Renal cortex interstitium (tissue), 11 donors: Measurements from ENCODE around the gene OR6S1. TPM values are rescaled to one million over a fixed set of nuclear protein-coding genes. Genes with fewer than 3 reads are reported as not detected.
A peak's percentile ranks its signal among the peaks of the same experiment; 100 is the strongest.
"Not testable (repeated sequence)": the region's sequence is repeated elsewhere in the genome, so short reads cannot be mapped to it uniquely, and the experiment has no call there.

Source experiments
- DNase-seq, 11 donors: peaks; one replicate each; pipeline ENCODE4 v3.0.0-alpha.2; 2013; ENCODE audit warnings: low read depth in 9 of 11, low spot score in 4 of 11; ENCODE audit errors: extremely low read depth in 1 of 11
- polyA plus RNA-seq, 3 donors: library from polyadenylated mRNA; unstranded; fragments of 120-200 nt; gene quantifications; one replicate each; pipeline ENCODE4 v1.2.1, GENCODE V29; 2013; ENCODE audit not compliant: insufficient read length in 3 of 3

Gene OR6S1
- polyA plus RNA-seq, 3 donors = not detected

GRCh38 chr14:20676072-20676471, 34.6 kb upstream of the OR6S1 start:
- no peak for DNase-seq

- DNase-seq = no peak
Observed at GRCh38 chr14:20675669-20676068, 34.2 kb upstream of the OR6S1 start.

DNA sequence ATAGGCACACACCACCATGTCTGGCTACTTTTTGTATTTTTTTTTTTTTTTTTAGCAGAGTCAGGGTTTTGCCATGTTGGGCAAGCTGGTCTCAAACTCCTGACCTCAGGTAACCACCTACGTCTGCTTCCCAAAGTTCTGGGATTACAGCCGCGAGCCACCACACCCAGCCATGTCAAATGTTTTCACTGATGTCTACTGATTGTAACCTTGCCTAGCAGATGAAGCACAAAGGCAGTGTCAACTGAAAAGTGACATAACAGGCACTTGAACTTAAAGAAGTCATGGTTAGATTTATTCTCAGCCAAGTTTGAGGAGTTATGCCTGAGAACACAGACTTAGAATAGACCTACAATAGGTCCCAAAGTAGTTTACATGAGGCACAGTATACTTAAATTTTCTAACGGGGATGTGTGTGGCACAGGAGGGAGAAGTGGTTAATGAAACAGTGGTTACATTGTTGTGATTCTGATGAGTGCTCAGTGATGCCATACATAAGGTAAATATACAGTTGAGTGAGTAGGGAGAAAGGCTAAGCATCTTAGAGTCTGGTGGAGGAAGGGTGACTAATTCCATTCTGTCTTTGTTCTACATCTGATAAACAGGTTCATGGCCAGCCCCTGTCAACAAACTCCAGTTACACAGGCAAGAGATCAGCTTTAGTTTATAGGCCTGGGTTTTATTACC, 30.2 kb upstream of the OR6S1 start:
- no peak for DNase-seq

DNA sequence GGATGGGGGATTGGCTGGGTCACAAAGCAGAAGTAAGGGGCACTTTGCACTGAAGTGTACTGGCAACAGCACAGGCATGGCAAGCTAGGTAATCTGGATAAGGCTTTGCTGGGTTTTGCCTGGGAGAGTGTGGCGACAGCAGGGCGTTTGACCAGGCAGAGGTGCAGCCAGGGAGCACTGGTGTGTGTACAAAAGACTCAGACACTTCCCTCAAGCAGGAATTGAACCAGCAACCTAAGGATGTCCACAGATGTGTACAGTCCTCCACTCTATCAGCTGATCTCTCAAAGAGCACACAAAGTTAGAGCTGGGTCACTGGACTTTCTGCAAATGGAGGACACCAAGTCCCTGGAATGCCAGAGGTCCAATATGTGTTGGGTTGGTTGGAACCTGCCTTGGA, 27.5 kb upstream of the OR6S1 start:
- DNase-seq = no peak

DNA sequence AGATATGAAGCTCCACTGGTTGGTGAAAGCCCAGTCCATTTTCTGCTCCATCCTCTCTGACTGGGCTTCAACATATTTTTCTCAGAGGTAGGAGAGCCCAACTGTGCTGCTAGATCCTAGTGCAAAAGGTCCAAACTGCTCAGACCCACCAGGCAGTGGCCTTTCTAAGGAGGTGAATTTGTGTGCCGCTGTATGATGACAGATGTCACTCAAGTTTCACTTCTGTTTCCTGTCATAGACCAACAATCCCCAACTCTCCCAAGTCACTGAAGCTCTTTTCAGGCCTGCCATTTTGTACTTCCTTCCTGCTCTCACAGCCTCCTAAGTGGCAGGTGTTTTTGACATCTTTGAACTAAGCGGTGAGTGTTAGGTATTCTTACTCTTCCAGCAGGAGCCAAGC, 26.5 kb upstream of the OR6S1 start:
- no peak for DNase-seq

DNA sequence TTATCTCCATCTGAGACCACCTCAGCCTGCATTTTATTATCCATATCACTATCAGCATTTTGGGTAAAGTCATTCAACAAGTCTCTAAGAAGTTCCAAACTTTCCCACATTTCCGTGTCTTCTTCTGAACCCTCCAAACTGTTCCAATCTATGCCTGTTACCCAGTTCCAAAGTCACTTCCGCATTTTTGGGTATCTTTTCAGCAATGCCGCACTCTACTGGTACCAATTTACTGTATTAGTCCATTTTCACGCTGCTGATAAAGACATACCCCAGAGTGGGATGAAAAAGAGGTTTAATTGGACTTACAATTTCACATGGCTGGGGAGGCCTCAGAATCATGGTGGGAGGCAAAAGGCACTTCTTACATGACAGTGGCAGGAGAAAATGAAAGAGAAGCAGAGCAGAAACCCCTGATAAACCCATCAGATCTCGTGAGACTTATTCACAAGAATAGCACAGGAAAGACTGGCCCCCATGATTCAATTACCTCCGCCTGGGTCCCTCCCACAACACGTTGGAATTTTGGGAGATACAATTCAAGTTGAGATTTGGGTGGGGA, 25.0 kb upstream of the OR6S1 start:
- not testable (repeated sequence) for DNase-seq

DNA sequence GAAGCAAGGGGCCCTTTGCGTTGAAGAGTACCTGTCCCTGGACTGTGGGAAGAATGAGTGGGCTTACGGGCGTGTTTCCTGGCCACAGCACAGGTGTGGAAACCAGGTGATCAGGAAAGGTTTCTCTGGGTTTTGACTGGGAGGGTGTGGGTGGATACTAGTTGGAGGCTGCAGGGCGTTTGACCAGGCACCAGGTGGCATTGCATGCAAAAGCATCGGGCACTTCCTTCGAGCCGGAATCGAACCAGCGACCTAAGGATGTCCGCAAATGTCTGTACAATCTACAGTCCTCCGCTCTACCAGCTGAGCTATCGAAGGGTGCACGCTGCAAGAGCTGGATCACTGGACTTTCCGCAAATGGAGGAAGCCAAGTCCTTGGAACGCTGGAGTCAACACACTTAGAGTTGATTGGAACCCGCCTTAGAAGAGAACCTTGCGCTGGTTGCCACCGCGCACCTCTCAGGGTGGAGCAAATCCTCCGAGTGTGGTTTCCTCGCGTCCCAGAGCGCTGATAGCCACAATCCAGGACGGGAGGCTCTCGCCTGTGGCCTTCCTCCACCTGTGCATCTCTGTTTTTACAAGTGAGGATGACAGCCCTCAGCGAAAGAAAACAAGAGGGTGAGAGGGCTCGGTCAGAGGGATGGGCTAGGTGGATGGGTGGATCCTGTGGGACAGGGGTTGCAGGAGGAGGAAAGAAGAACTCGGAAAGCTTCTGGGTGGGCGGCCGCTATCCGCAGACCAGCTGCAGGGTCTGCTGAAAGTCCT, 21.7 kb upstream of the OR6S1 start:
- peak in 5 of 11 donors; percentile 21 to 47 (median 31) for DNase-seq

GRCh38 chr14:20661197-20661596, 19.7 kb upstream of the OR6S1 start:
- DNase-seq = no peak

GRCh38 chr14:20659813-20660395, 18.4 kb upstream of the OR6S1 start:
- no peak for DNase-seq

DNA sequence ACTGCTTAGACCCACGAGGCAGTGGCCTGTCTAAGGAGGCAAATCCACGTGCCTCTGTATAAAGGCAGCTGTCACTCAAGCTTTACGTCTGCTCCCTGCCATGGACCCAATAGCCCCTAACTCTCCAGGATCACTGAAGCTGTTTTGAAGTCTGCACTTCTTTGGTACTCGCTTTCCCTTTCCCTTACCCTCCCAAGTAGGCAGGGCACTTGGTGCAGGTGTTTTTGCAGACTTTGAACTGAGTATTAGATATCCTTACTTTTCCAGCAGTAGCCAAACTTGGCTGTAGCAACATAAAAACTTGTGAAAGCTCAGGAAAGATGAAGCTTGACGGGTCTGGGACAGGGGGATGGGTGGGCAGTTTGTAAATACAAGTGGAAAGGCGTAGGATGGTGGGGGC, 17.8 kb upstream of the OR6S1 start:
- DNase-seq = no peak

DNA sequence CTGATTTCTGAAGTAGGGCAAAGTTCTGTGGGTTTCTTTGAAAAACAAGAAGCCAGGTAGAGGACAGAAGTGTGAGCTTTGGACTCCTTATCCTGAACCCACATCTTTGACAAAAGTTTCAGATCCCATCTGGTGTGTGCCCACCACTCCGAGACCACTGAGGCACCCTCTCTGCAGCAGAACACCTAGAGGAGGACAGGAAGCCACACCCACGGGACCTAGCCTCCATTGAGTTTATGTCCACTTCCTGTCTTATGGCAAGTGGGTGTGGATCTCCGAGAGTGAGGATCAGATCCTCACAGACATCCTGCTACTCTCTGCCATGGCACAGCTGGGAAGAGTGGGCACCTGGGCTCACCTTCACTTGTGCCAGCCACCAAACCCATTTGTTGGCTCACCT, 16.8 kb upstream of the OR6S1 start:
- no peak for DNase-seq

DNA sequence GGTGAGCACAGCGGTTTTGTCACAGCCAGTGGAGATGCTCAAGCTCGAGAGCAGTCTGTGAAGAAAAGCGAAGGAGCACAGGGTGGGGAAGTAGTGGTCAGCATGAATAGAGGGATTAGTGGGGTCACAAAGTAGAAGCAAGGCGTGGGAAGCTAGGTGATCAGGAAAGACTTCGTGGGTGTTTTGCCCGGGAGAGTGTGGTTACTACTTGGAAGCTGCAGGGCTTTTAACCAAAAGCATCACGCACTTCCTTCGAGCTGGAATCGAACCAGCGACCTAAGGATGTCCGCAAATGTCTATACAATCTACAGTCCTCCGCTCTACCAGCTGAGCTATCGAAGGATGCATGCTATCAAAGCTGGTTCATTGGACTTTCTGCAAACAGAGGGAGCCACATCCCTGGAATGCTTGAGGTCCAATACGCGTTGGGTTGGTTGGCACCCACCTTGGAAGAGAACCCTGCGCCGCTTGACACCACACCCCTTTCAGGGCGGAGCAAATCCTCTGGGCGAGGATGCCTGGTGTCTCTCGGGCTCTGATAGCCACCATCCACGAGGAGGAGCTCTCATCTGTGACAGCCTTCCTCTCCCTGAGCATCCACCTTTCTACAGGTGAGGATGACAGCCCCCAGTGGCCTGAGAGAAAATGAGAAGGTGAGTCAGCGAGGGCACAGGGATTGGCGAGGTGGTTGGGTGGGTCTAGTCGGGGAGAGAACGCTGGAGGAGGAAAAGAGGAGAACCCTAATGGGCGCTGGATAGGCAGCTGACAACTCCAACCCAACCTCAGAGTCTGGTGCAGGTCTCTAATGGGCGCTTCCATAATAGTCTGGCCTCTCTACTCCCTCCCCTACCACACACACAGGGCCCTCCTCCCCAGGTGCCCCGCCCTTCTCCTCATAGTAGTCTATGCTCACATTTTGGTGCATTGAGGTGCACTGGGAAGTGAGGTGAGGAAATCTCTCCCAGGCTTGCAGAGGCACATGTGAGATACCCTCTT, 16.0 kb upstream of the OR6S1 start:
- no peak for DNase-seq

DNA sequence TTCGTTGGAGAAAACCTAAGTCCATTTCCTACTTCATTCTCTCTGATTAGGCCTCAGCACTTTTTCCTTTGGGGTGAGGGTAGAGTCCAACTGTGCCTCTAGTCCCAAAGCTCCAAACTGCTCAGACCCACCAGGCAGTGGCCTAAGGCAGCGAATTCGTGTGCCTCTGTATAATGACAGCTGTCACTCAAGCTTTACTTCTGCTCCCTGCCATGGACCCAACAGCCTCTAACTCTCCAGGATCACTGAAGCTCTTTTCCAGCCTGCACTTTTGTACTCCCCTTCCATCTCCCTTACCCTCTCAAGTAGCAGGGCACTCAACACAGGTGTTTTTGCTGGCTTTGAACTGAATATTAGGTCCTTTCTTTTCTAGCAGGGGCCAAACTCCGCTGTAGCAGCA, 14.8 kb upstream of the OR6S1 start:
- no peak for DNase-seq

GRCh38 chr14:20655851-20656250, 14.4 kb upstream of the OR6S1 start:
- DNase-seq = no peak

DNA sequence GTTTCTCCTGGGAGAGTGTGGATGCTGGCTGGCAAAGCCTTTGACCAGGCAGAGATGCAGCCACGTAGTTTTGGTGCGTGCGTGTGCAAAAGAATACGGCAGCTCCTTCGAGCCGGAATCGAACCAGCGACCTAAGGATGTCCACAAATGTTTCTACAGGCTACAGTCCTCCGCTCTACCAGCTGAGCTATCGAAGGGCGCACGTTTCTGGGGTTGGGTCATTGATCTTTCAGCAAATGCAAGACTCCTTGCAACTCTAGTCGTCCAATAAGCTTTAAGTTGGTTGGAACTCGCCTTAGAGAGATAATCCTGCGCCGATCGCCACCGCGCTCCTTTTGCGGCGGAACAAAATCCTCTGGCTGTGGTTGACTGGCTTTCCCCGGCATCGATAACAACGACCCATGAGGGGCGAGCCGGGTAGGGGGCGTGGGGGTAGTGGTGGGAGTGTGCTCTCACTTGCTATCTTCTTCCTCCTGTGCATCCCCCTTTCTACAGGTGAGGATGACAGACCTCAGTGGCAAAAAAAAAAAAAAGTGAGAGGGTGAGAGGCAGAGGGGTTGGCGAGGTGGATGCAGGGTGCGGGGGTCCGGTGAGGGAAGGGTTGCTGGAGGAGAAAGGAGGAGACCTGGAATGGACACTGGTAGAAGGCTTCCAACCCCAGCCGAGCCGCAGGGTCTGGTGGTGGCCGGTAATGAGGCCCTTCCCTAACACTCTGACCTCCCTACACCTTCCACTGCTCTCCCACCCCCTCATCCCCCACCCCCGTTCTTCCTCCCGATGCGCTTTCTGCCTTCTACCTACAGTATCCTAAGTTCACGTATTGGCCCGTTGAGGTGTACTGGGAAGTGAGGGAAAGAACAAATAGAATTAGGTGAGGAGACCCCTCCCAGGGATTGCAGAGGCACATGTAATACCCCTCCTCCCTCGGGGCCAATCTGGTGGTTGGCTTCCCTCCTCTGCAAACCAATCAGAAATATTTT, 11.8 kb upstream of the OR6S1 start:
- no peak for DNase-seq

GRCh38 chr14:20645481-20645880, 4.0 kb upstream of the OR6S1 start:
- DNase-seq = no peak

- DNase-seq = no peak
Observed at GRCh38 chr14:20644520-20644919, 3.0 kb upstream of the OR6S1 start.

DNA sequence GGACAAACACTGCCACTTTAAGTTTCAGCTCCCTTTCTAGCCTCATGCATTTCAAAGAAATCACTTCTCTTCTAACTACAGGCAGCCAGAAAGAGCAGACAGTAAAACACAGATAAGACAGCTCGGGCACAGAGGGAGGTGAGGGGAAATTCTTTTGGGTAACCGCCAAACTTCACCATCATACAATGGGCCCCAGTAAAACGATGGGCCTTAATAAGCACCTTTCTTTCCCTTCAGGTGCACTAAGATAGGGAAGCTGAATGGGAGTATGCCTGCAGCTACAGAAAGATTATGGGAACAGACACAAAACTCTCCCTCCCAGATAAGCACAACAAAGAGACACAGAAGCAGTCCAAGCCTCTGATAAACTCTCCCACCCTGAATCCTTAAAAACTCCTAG, 1.3 kb upstream of the OR6S1 start:
- DNase-seq = not testable (repeated sequence)
